Amniotic epithelial cell (primary cell): Measurements from ENCODE around the gene URM1.

Experiments
- DNase-seq: peaks from one replicate; pipeline ENCODE4 v3.0.0-alpha.2; 2010; ENCODE audit warnings: low read depth

URM1 gene

DNA sequence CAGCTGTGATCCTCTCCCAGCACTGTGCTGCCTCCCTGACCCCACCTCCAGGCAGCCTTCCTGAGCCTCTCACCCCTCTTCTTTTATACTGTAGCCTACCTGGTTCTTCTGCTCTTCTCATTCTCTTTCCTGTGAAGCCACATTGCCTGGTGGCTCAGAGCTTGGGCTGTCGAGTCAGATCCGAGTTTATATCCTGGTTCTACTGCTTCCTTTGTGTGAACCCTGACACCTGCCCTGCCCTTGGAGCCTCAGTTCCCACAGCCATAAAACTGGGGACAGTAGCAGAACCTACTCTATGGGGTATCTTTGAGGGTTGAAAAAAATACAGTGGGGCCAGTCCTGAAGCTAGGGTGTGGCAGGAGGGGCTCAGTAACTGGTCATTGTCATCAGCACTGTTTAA, 22.0 kb upstream of the URM1 start:
- no peak for DNase-seq

DNA sequence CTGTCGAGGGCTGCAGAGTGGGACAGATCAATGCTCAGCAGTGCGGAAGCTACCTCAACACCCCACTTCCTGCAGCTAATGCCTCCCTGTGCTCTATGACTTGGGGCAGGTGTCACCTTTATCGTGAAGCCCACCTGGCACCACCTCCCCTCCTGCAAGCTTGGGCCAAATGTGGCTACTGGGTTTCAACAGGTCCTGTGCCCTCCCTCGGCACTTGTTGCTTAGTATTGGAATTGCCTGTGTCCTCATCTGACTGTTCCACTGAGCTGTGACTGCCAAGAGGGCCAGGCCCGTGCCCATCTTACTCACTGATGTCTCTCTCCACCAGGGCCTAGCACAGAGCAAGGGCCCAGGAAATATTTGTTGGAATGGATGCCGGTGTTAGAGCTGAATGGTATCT, 21.4 kb upstream of the URM1 start:
- DNase-seq = no peak

DNA sequence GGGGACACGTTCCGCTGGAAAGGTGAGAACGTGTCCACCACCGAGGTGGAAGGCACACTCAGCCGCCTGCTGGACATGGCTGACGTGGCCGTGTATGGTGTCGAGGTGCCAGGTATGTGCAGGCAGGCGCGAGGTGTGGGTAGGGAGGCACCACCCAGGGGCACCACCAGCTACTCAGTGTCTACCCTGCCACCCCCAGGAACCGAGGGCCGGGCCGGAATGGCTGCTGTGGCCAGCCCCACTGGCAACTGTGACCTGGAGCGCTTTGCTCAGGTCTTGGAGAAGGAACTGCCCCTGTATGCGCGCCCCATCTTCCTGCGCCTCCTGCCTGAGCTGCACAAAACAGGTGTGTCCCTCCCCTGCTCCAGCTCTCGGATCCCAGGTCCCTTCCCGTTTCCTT, 15.7 kb upstream of the URM1 start:
- no peak for DNase-seq

DNA sequence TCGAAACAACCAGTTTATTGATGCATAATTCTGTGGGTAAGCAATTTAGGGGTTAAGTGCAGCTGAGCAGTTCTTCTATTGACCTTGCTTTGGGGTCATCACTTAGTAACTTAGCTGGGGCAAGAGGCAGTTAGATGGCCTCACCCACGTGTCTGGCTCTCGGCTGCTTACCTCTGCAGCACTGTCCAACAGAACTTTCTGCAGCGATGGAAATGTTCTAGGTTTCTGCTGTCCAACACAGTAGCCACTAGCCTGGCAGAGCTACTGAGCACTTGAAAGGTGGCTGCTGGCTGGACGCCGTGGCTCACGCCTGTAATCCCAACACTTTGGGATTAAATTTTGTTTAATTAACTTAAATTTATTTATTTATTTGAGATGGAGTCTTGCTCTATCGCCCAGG, 13.1 kb upstream of the URM1 start:
- DNase-seq = no peak

DNA sequence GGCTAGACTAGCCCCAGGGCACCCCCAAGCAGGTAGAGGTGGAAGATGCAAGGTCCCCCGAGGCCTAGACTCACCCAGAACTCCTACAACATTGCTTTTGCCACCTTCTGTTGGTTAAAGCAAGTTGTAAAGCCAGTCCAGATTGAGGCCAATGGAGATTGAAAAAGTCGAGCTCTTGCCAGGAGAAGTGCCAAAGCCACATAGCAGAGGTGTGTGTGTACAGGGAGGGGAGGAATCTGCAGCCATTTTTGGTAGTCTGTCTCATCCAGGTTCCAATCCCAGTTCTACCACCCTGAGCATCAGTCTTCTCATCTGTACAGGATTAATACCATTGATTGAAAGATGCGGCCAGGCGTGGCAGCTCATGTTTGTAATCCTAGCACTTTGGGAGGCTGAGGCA, 12.3 kb upstream of the URM1 start:
- no peak for DNase-seq

DNA sequence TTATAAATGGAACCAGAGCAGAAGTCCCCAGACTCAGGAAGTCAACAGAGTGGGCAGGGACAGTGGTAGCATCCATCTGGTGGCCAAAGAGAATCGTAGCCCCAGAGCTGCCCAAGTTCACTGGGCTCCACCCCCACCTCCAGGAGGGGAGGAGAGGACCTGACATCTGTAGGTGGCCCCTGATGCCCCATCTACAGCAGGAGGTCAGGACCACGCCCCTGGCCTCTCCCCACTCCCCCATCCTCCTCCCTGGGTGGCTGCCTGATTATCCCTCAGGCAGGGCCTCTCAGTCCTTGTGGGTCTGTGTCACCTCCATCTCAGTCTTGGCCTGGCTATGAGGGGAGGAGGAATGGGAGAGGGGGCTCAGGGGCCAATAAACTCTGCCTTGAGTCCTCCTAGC, 10.3 kb upstream of the URM1 start:
- DNase-seq = no peak

DNA sequence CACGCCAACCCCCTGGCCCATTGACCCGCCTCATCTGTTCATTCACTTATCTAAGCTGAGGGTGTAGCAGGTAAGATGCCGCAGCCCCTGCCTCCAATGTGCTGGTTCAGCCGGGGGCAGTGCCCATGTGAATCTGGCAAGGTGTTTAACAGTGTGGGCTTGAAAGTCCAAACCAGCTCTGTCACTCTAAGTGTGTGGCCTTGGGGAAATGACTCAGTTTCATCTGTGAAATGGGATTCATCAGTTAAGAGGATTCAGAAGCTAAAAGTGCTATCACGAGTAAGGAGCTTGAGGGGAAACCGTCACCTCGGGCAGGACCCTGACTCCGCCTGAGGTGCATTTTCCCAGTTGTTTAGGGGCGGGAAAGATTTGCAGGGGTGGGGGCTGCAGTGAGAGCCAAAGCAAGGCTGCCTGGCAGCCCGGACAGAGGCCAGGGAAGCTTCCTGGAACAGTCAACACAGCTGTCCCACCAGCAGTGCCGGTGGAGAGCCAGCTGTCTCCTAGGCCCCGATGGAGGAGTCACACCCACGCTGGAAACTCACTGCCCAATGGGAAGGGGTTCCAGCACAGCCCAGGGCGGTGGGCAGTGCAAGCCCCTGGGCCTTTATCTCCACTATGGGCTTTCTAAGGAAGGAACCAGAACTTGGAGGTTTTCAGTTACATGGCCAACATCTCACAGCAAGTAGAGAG, 9.7 kb upstream of the URM1 start:
- DNase-seq = no peak

DNA sequence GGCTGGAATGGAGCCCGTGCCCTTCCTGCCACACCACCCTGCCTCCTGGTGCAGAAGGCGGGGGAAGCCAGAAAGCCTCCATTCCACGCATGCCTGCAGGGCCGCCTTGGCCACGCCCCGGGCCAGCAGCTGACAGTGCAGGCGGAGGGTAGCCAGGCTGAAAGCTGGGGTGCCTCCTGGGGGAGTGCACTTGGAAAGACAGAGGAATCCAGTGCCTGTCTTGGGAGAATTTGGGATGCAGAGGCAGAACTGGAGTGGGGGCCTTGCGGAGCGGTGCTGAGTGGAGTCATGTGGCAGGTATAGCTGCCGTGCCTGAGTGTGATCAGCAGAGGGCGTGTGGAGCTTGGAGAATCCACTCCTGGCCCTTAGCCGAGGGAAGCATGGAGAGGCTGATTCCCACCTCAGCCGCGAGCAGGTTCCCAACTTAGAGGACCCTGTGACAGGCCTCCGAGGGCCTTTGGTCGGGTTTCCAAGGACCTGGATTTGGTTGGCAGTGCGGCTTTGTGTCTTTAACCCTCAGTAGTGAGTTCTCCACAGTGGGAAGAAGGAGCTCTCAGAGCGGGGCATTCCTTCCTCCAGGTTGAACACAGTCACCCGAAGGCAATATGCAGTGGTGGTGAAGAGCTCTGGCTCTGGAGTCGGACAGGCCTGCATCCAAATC, 9.1 kb upstream of the URM1 start:
- DNase-seq = peak; percentile 67

DNA sequence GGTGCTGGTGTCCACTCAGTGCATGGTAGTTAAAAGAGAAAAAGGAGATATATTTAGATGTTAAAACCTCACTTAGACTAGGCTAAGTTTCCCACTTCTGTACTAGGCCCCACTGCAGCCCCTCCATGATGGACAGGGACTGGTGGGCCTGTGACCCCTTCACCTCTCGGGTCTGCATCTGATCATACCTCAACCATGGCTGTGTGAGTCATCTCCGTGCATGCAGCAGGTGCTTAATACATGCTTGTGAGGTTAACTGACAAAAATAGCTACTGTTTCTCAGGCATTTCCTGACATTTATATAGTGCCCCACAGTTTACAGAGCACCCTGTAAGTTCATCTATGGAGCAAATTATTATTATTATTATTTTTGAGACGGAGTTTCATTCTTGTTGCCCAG, 8.4 kb upstream of the URM1 start:
- no peak for DNase-seq

DNA sequence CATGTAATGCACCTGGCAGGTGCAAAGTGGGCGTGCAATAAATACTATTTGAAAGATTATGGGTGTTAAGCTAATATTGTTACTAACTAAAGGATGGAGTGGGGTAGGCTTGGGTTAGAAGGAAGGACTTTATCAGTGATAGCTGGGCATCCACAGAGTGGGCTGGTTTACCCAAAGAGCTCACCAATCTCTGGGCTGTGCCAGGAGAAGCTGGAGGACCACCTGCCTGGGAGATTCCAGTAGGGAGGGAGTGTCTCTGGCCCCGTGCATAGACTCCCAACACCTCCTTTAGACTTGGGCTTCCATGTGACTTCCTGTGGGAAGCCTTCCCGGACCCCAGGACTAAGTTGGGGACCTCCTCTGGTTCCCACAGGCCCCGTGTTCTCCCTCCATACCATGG, 5.6 kb upstream of the URM1 start:
- DNase-seq = no peak

DNA sequence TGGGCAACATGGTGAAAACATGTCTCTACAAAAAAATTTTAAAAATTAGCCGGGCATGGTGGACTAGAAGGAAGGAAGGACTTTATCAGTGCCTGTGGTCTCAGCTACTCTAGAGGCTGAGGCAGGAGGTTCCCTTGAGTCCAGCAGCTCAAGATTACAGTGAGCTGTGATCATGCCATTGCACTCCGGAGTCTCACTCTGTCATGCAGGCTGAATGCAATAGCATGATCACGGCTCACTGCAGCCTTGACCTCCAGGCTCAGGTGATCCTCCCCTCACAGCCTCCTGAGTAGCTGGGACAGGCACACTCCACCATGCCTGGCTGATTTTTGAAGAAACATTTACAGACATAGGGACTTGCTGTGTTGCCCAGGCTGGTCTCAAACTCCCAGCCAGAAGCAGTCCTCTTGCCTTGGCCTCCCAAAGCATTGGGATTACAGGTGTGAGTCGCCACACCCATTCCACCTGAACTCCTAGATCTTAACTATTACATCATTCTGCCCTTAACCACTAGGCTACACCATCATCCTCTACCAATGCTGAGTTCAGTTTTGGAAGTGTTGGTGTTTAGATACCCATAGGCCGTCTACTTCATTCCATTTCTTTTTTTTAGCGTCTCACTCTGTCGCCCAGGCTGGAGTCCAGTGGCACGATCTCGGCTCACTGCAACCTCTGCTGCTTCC, 2.0 kb upstream of the URM1 start:
- no peak for DNase-seq

DNA sequence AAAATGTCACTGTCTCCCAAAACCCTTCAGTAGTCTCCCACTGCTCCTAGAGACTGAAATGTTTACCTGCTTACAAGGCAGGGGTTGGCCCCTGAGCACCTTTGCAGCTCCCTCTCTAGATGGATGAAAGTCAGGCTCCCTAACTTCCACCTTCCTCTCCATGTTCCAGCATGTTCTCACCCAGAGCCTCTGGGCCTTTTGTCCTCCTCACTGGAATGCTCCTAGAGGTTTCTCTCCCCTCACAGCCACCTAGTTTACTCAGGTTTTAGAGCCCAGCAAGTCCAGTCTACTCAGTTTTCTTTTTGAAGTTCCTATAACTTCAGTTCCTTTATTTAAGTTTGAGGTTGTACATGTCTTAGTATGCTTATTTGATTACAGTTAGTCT, 815 bp upstream of the URM1 start:
- no peak for DNase-seq

DNA sequence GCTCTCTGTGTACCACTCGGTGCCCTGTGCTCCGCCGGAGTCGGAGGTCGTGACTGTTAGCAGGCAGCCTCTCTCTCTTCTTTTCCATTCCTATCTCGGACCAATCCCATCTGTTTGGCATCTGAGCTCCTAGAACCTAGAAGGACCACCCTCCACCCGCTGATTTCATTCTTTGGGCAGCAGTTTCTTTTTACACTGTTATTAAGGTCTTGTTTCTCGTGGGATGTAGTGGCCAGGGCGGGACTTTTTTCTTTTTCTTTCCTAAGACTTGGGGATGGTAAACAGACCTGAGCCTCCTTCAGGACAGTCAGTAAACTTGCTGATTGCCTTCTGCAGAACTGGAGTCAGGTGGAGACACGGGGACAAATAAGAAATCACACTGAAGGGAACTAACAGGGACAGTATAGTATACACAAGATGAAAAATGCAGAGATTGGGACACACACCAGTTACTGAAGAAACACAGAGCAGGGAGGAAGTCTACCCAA, 500 bp downstream of the URM1 start:
- DNase-seq = peak; percentile 31

DNA sequence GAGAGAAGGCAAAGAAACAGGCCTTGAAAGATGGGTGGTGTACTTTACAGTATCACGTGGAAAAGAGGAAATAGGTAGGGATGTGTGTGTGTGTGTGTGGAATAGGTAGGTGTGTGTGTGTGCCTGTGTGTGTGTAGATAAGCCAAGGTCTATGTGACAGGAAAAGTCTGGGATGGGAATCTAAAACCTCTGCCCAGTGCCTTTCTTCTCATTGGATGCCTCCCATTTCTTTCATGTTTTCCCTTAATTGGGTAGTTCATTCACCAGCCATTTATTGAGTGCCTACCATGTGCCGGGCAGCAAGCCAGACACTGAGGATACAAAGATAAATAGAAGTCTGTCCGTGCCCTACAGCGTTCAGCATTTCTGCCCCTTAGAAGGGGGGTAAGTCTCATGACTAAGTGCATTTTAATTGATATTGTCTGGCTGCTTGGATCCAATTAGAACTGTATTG, 1.0 kb downstream of the URM1 start:
- peak; percentile 24 for DNase-seq

DNA sequence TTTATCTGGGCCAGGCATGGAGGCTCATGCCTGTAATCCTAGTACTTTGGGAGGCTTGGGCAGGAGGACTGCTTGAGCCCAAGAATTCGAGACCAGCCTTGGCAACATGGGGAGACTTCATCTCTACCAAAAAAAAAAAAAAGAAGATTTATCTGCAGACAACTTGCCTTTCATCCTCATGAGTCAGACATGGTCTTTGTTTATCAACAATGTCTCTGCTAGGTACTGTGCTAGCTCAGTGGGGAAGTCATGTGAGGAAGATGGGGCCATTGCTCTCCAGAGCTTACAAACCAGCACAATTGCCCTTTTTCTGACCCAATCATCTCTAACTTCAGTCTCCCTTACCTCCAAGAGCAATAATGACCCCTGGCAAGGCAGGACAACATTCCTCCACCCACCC, 1.6 kb downstream of the URM1 start:
- peak; percentile 88 for DNase-seq

DNA sequence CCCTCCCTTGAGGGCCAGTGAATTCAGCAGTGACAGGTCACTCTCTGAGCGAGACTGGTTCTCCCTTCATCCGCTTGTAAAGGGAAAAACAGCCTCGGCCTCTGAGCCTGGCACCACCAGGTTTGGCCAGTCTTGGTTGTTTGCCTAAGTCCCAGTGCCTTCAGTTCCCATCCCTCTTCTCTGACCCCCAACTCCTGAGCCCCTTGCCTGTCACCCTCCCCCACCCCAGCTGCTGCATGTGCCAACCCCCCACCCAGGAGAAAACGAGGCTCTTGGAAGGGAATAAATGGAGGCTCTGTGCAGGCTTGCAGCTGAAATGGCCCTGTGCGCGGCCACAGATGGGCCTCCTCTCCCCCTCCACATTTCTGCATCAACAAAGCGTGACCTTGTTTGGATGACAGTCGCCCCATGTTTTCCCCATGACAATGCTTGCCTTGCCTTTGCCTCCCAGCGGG, 3.1 kb downstream of the URM1 start:
- DNase-seq = no peak

DNA sequence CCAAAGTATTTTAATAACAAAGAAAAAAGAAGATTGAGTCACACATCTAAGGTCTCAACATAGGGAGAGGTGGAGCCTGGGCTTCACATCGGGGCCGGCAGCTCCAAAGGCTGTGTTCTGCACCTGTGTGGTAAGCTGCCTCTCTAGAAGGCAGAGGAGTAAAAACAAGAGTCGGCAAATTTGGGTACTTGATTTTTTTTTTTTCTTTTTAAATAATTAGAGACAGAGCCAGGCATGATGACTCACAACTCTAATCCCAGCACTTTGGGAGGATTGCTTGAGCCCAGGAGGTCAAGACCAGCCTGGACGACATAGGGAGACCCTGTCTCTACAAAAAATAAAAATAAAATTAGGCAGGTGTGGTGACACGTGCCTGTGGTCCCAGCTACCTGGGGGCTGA, 4.7 kb downstream of the URM1 start:
- DNase-seq = peak; percentile 20

DNA sequence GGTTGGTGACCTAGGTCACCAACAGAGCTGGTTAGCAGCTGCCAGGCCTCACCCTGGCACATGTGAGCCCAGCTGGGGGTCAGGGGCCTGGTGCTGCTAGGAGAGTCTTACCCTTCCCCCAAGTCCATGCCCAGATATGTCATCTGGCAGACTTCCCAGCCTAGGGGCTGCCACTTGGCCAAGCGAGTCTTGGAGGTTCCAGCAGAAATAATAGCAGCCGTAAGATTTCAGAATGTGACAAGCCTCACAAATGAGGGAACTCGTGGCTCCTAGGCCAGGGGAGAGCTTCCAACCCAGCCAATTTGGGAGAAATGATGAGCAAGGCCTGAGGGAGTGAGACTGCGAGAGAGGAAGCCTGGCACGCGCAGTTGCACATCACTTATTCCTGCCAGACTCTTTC, 11.1 kb downstream of the URM1 start:
- no peak for DNase-seq

DNA sequence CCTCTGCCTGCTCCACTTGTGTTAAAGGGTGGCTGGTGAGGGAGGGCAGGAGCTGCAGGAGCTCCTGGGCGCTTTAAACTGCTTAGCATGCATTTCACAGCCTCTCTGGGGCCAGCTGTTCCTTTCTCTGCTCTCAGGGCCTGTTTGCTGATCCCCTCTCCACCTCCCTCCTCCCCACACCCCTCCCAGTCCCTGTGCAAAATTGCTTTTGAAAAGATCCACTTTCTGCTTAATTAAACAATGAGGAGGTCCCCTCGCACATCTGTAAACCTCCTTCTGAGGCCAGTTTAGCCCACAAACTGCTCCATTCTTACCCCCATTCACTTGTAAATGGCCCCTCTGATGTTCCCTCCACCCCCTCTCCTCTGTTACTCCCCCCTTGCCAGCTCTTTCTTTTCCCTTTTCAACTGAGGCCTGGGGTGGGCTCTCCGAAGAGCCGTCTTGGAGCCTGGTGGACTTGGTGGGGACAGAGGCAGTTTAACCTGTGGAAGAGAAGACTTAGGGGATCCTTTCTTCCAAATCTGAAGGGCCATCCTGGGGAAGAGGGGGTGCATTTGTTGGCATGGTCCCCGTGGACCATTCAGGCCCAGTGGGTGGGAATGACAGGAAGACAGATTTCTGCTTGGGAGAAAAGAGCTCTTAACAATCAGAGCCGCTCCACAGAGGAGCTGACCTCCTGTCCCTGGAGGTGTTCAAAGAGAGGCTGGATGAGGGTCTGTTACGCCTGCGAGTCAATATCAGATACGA, 12.0 kb downstream of the URM1 start:
- no peak for DNase-seq

DNA sequence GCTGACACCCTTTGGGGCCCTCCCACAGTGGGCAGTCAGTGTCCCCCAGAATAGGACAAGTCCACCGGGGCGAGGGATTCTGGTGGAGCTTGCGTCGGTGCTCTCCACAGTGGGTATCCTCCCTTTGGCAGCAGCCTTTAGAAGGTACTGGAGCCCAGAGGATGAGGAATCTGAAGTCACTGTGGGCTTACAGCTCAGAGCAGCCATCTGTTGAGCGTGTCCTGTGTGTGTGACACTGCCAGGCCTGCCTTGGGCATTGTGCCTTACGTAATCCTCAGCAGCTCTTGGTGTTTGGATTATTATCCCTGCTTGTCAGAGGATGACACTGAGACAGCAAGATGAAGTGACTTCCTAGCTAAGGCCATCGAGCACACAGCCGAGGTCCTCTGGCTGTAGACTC, 12.6 kb downstream of the URM1 start:
- DNase-seq = no peak

DNA sequence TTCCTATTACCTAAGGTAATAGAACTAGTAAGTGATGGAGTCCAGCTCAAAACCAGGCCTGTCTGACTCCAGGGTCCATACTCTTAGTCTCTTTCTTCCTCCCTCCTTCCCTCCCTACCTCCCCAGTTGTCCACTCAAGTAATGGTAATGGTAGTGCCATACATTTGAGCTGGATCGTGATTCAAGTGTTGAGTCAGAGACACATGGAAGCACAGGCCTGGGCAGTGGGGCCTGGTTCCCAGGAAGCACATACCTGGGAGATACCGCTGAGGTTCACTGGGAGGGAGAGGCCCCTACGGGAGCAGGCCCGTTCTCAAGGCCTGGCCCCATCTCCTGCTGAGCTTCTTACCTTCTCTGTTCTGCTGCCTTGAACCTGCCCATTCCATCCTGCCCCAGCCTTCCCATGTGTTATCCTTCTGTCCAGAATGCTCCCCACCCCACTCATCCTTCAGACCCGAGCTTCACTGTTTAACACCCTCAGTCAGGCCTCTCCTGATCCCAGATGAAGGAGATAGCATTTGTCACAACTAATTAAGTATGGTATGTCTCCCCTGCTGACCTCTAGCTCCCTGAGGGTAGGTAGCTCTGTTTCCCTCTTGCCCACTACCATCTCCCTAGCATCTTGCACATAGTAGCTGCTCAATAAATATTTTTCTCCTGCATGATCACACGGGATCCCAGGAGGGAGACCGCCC, 13.8 kb downstream of the URM1 start:
- DNase-seq = peak; percentile 21
